HepG2 (cell line): ENCODE results near the gene NKD1. TPM values are rescaled to one million over a fixed set of nuclear protein-coding genes. Genes with fewer than 3 reads are reported as not detected.

ENCODE experiments used
- ATAC-seq: fragments of 200-7000 bp; cut with Tn5 transposase; 3 replicates; pipeline ENCODE4 v1.9.1; 2020; ENCODE audit warnings: mild to moderate bottlenecking, moderate library complexity
- BruUV-seq: library from RNA; stranded (reverse); fragments of 400-500 nt; replicated peaks from 2 replicates; lab custom pipeline; 2021; lab: Mats Ljungman, UMichigan
- CTCF ChIA-PET: fragments of 300-600 bp; formaldehyde crosslinking; extraction: SDS; loops from one replicate; lab custom pipeline; 2021; ENCODE audit warnings: low total read pairs, inconsistent platforms, low intra/inter-chr PET ratio; lab: Yijun Ruan, JAX
- POLR2A ChIA-PET: fragments of 350-600 bp; sonication (Branson Sonifier 250); formaldehyde crosslinking; loops from one replicate; lab custom pipeline; 2020; ENCODE audit warnings: antibody characterized with exemption, inconsistent platforms; lab: Yijun Ruan, JAX
- DNase-seq: peaks from one replicate; pipeline ENCODE4 v3.0.0-alpha.2; 2015; ENCODE audit warnings: low spot score
- FAIRE-seq: peaks from 3 replicates; lab custom pipeline; 2011; peaks lifted over from hg19 to GRCh38; lab: Jason Lieb, UNC
- H2AFZ ChIP-seq: one replicate; pipeline ENCODE4 v1.6.1; 2011; ENCODE audit warnings: low read length, inconsistent platforms
- H3K27ac ChIP-seq: fragments of 300-600 bp; 3 replicates; pipeline ENCODE4 v1.8.0; 2011; ENCODE audit warnings: mixed run types, mild to moderate bottlenecking, mixed read lengths, low read length, inconsistent platforms; ENCODE audit not compliant: insufficient read depth; ENCODE audit errors: extremely low read length
- H3K27me3 ChIP-seq, 2 experiments: fragments of 200-600 bp in 1 of 2; 2 replicates in 1 of 2; 3 replicates in 1 of 2; pipeline versions ENCODE4 v1.6.0 to v1.8.0; 2011; ENCODE audit warnings: low read length in 2 of 2, mild to moderate bottlenecking in 2 of 2, moderate library complexity in 2 of 2, inconsistent platforms in 1 of 2; ENCODE audit not compliant: insufficient read depth in 2 of 2, control insufficient read depth in 1 of 2
- H3K36me3 ChIP-seq, 2 experiments: fragments of 200-600 bp in 1 of 2; replicated peaks in 1 of 2; 2 replicates in 1 of 2; 3 replicates in 1 of 2; pipeline versions ENCODE4 v1.5.1 to v1.8.0; 2011; ENCODE audit warnings: low read length in 2 of 2, inconsistent platforms in 1 of 2; ENCODE audit not compliant: insufficient read depth in 2 of 2, control insufficient read depth in 1 of 2
- H3K4me1 ChIP-seq: 2 replicates; pipeline ENCODE4 v1.5.1; 2012; ENCODE audit warnings: low read length, inconsistent platforms; ENCODE audit not compliant: insufficient read depth
- H3K4me2 ChIP-seq: 2 replicates; pipeline ENCODE4 v1.6.0; 2011; ENCODE audit warnings: low read depth, low read length, inconsistent platforms
- H3K4me3 ChIP-seq, 3 experiments: fragments of 200-600 bp in 1 of 3; sonication (generic), shearing (Covaris generic) in 1 of 3; replicated peaks in 1 of 3; 2 replicates each; pipeline ENCODE4 v1.5.1; 2011 to 2016; ENCODE audit warnings: low read length in 3 of 3, inconsistent platforms in 2 of 3, low read depth in 2 of 3, mild to moderate bottlenecking in 2 of 3, control low read depth in 1 of 3, mixed read lengths in 1 of 3; ENCODE audit not compliant: insufficient read depth in 1 of 3
- H3K79me2 ChIP-seq: one replicate; pipeline ENCODE4 v1.6.1; 2011; ENCODE audit warnings: low read length, inconsistent platforms; ENCODE audit not compliant: insufficient read depth
- H3K9ac ChIP-seq: 2 replicates; pipeline ENCODE4 v1.6.0; 2011; ENCODE audit warnings: mild to moderate bottlenecking, low read depth, low read length, inconsistent platforms; ENCODE audit not compliant: insufficient read depth
- H3K9me3 ChIP-seq: 2 replicates; pipeline ENCODE4 v1.5.1; 2012; ENCODE audit warnings: mild to moderate bottlenecking, low read length
- H4K20me1 ChIP-seq: 2 replicates; pipeline ENCODE4 v1.6.0; 2011; ENCODE audit warnings: inconsistent platforms, mild to moderate bottlenecking, low read length, moderate library complexity; ENCODE audit not compliant: insufficient read depth
- CREB1 ChIP-seq, 2 experiments: fragments of 450-650 bp in 1 of 2; IDR thresholded peaks; 2 replicates each; pipeline ENCODE4 v1.6.1; 2016 to 2017; ENCODE audit warnings: control low read depth in 1 of 2, mild to moderate bottlenecking in 1 of 2, missing compliant biosample characterization in 1 of 2, missing genetic modification characterization in 1 of 2
- DMAP1 ChIP-seq: IDR thresholded peaks from 2 replicates; pipeline ENCODE4 v1.6.1; 2016
- GATAD1 ChIP-seq: IDR thresholded peaks from 2 replicates; pipeline ENCODE4 v1.6.1; 2016; ENCODE audit warnings: missing genetic modification reagents, missing compliant biosample characterization
- HDAC1 ChIP-seq: sonication (generic); formaldehyde crosslinking; IDR thresholded peaks from 2 replicates; pipeline ENCODE4 v1.5.1; 2020; ENCODE audit warnings: mild to moderate bottlenecking, missing genetic modification reagents
- MAFF ChIP-seq: IDR thresholded peaks from 2 replicates; pipeline ENCODE4 v1.6.1; 2011; ENCODE audit warnings: low read depth, low read length, improper control_type of control experiment
- MYNN ChIP-seq: sonication (generic); formaldehyde crosslinking; IDR thresholded peaks from 2 replicates; pipeline ENCODE4 v1.4.0; 2020; ENCODE audit warnings: mild to moderate bottlenecking, low read depth, missing genetic modification reagents
- ZBTB38 ChIP-seq: sonication (generic); formaldehyde crosslinking; IDR thresholded peaks from 2 replicates; pipeline ENCODE4 v1.5.1; 2020; ENCODE audit warnings: mild to moderate bottlenecking, missing genetic modification reagents
- ZFX ChIP-seq: sonication (generic); formaldehyde crosslinking; IDR thresholded peaks from 2 replicates; pipeline ENCODE4 v1.4.0; 2020; ENCODE audit warnings: mild to moderate bottlenecking, low read depth, missing genetic modification reagents, moderate library complexity
- ZIK1 ChIP-seq: sonication (generic); formaldehyde crosslinking; IDR thresholded peaks from 2 replicates; pipeline ENCODE4 v1.5.0; 2020; ENCODE audit warnings: mild to moderate bottlenecking, low read depth, missing genetic modification reagents, borderline replicate concordance
- ZKSCAN8 ChIP-seq: IDR thresholded peaks from 2 replicates; pipeline ENCODE4 v1.6.1; 2016; ENCODE audit warnings: borderline replicate concordance, missing genetic modification reagents, missing compliant biosample characterization
- ZNF383 ChIP-seq: sonication (generic); formaldehyde crosslinking; IDR thresholded peaks from 2 replicates; pipeline ENCODE4 v1.4.0; 2020; ENCODE audit warnings: missing genetic modification reagents, mild to moderate bottlenecking, borderline replicate concordance
- ZNF430 ChIP-seq: sonication (generic); formaldehyde crosslinking; IDR thresholded peaks from 2 replicates; pipeline ENCODE4 v1.9.0; 2021; ENCODE audit warnings: mild to moderate bottlenecking, missing genetic modification reagents
- ZNF598 ChIP-seq: sonication (generic); formaldehyde crosslinking; IDR thresholded peaks from 2 replicates; pipeline ENCODE4 v1.5.1; 2020; ENCODE audit warnings: mild to moderate bottlenecking, missing genetic modification reagents, borderline replicate concordance
- ZNF674 ChIP-seq: sonication (generic); formaldehyde crosslinking; IDR thresholded peaks from 2 replicates; pipeline ENCODE4 v1.5.0; 2020; ENCODE audit warnings: low read depth, mild to moderate bottlenecking, missing genetic modification reagents
- WGBS: methylation state at CpG from one replicate; pipeline ENCODE4 v1.1.6; 2017; ENCODE audit warnings: low lambda C conversion rate; 5-methylcytosine and 5-hydroxymethylcytosine counted together
- in situ Hi-C: cut with HindIII; loops from 2 replicates; pipeline ENCODE4 v1.10.0; 2017; ENCODE audit warnings: low pct_unique_long_range_greater_than_20kb; ENCODE audit not compliant: extremely low pct_ligation_motif_present
- intact Hi-C: fragments of 100-400 bp; cut with micrococcal nuclease; formaldehyde crosslinking; loops from one replicate; pipeline ENCODE4 v1.10.0; 2022; ENCODE audit not compliant: unreplicated experiment
- polyA plus RNA-seq, 8 experiments: library from polyadenylated mRNA; depleted of rRNA in 3 of 8; stranded (reverse) in 7 of 8; unstranded in 1 of 8; fragments of >200 nt; fragmentation: Illumina TruSeq in 4 of 8; extraction: Trizol in 4 of 8; gene quantifications; 2 replicates each; pipeline versions ENCODE4 v1.2.1 to v1.2.3, GENCODE V29; 2011 to 2016; ENCODE audit warnings: low read depth in 4 of 8, missing spikeins in 1 of 8, mixed read lengths in 1 of 8; ENCODE audit not compliant: insufficient read depth in 1 of 8
- total RNA-seq, 5 experiments: library from RNA; depleted of rRNA; stranded (reverse); fragments of >200 nt; fragmentation: Illumina TruSeq; extraction: Trizol; gene quantifications; 2 replicates each; pipeline ENCODE4 v1.2.3, GENCODE V29; 2016; ENCODE audit warnings: low read depth in 1 of 5
- TF ChIP-seq, protein P1 (sequence below): sonication (generic); formaldehyde crosslinking; conservative IDR thresholded peaks from 2 replicates; pipeline ENCODE4 v1.4.0; 2020; ENCODE audit warnings: missing genetic modification reagents
- TF ChIP-seq, protein P2 (sequence below): IDR thresholded peaks from 2 replicates; pipeline ENCODE4 v1.6.1; 2018; ENCODE audit warnings: missing genetic modification reagents, mild to moderate bottlenecking, missing compliant biosample characterization
- TF ChIP-seq, protein P3 (sequence below): sonication (generic); formaldehyde crosslinking; IDR thresholded peaks from 2 replicates; pipeline ENCODE4 v1.5.1; 2020; ENCODE audit warnings: mild to moderate bottlenecking, moderate library complexity, missing genetic modification reagents

NKD1 gene
- total and polyA plus RNA-seq, 2 of the 13 experiments (the other 11 are each of a cell fraction or from before 2014, with no cell fraction given), result 70.4 to 121 TPM

DNA sequence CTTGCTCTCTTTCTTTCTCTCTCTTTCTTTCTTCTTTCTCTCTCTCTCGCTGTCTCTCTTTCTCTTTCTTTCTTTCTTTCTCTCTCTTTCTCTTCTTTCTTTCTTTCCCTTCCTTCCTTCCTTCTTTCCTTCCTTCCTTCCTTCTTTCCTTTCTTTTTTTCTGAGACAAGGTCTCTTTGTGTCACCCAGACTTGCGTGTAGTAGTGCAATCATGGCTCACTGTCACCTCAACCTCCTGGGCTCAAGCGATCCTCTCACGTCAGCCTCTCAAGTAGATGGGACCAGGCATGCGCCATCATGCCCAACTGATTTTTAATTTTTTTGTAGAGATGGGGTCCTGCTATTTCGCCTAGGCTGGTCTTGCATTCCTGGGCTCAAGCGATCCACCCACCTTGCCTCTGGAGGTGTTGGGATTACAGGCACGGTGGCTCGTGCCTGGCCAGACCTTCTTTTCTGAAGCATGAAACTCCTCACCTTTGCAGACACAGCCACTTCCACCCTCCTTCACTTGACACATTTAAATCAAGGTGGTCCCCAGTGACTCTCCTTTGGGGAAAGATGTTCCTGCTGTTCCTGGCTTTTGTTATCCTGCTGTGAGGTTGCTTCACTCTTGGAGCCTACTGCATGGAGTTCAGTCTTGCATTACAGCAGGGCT lies 26.8 kb upstream of the NKD1 start (continued):
- TF ChIP-seq ZBTB38 (CRISPR knock-in tag) (peak; percentile 42; the same call in 1 of the 2 replicates), ZIK1 (CRISPR knock-in tag) (0 out of 2 replicates have a peak, but pooled peaks have one; percentile 52), ZNF598 (CRISPR knock-in tag) (0 out of 2 replicates have a peak, but pooled peaks have one; percentile 37)

DNA sequence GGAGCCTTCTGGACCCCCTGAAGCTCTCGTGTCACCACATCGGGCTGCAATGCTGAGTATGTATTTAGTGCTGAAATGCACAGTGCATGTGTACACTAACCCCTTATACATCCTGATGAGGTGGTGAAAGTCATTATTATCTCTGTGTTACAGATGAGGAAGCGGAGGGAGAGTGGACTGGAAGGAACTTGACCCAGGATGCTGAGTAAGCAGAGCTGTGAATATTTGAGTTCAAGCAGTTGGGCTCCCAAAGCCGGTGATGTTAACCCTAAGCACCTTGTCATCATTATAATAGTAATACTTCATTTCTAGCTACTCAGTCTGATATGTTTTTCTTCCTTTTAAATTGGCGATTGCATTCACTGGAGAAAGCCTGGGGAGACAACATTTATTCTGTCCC lies 25.9 kb upstream of the NKD1 start:
- Histone ChIP-seq H3K9ac (no peak overlapping the region), H3K79me2 (peaks cover 19% of the 10 kb centered on the region), H3K9me3 (peaks cover 2% of the 10 kb centered on the region; the same call in 1 of the 2 replicates), H3K4me2 (no peak overlapping the region), H3K4me3 (no peak overlapping the region), H3K27ac (peak overlapping the region; percentile 89), H4K20me1 (no peaks in the 10 kb centered on the region), H2AFZ (no peak overlapping the region), H3K4me1 (peaks cover 65% of the 10 kb centered on the region), H3K36me3 (peaks cover 37 to 44% of the 10 kb centered on the region in 2 experiments), H3K27me3 (no peaks in the 10 kb centered on the region)
- CTCF ChIA-PET, result no interaction called here
- ATAC-seq (no peak), DNase-seq (no peak), FAIRE-seq (no peak)
- WGBS, result 91% methylated on average over 5 of the region's 5 CpGs
- in situ Hi-C loops, result no loop called here
- POLR2A ChIA-PET, result interaction anchor here (1.0 to 6.6 kb wide), 4 partner anchors 10 to 57 kb away, joined by 3 to 68 read pairs (median 36); partner anchors contain the start of gene NKD1
- intact Hi-C loops, result loop anchor here (5.0 kb wide), 2 partner anchors 55 to 150 kb away; no protein-coding TSS in a partner anchor
- no TSS peak for BruUV-seq
- TF ChIP-seq ZKSCAN8 (no peak), GATAD1 (CRISPR knock-in tag) (no peak), MYNN (CRISPR knock-in tag) (no peak), ZNF430 (CRISPR knock-in tag) (no peak), ZFX (CRISPR knock-in tag) (0 out of 2 replicates have a peak, but pooled peaks have one; percentile 19), ZNF674 (0 out of 2 replicates have a peak, but pooled peaks have one; percentile 21), ZNF383 (no peak), MAFF (peak; percentile 69), CREB1 (IDR thresholded peaks at IDR 0.05) (no peak), CREB1 (CRISPR knock-in tag; IDR thresholded peaks at IDR 0.05) (no peak), DMAP1 (CRISPR knock-in tag) (no peak), HDAC1 (CRISPR knock-in tag) (no peak)
- TF ChIP-seq, protein P1, sequence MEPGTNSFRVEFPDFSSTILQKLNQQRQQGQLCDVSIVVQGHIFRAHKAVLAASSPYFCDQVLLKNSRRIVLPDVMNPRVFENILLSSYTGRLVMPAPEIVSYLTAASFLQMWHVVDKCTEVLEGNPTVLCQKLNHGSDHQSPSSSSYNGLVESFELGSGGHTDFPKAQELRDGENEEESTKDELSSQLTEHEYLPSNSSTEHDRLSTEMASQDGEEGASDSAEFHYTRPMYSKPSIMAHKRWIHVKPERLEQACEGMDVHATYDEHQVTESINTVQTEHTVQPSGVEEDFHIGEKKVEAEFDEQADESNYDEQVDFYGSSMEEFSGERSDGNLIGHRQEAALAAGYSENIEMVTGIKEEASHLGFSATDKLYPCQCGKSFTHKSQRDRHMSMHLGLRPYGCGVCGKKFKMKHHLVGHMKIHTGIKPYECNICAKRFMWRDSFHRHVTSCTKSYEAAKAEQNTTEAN (CRISPR knock-in tag), result no peak
- TF ChIP-seq, protein P2, sequence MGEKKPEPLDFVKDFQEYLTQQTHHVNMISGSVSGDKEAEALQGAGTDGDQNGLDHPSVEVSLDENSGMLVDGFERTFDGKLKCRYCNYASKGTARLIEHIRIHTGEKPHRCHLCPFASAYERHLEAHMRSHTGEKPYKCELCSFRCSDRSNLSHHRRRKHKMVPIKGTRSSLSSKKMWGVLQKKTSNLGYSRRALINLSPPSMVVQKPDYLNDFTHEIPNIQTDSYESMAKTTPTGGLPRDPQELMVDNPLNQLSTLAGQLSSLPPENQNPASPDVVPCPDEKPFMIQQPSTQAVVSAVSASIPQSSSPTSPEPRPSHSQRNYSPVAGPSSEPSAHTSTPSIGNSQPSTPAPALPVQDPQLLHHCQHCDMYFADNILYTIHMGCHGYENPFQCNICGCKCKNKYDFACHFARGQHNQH (CRISPR knock-in tag), result no peak
- TF ChIP-seq, protein P3, sequence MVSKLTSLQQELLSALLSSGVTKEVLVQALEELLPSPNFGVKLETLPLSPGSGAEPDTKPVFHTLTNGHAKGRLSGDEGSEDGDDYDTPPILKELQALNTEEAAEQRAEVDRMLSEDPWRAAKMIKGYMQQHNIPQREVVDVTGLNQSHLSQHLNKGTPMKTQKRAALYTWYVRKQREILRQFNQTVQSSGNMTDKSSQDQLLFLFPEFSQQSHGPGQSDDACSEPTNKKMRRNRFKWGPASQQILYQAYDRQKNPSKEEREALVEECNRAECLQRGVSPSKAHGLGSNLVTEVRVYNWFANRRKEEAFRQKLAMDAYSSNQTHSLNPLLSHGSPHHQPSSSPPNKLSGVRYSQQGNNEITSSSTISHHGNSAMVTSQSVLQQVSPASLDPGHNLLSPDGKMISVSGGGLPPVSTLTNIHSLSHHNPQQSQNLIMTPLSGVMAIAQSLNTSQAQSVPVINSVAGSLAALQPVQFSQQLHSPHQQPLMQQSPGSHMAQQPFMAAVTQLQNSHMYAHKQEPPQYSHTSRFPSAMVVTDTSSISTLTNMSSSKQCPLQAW (CRISPR knock-in tag), result no peak
